Islet of Langerhans (tissue), 1 donor: ENCODE measurements around the gene ATP5MC3.
A peak's percentile ranks its signal among the peaks of the same experiment; 100 is the strongest.
"Not testable (repeated sequence)": the region's sequence is repeated elsewhere in the genome, so short reads cannot be mapped to it uniquely, and the experiment has no call there.

Experiments
- FAIRE-seq: peaks from one replicate; lab custom pipeline; 2011; peaks lifted over from hg19 to GRCh38; lab: Jason Lieb, UNC

ATP5MC3 gene

DNA sequence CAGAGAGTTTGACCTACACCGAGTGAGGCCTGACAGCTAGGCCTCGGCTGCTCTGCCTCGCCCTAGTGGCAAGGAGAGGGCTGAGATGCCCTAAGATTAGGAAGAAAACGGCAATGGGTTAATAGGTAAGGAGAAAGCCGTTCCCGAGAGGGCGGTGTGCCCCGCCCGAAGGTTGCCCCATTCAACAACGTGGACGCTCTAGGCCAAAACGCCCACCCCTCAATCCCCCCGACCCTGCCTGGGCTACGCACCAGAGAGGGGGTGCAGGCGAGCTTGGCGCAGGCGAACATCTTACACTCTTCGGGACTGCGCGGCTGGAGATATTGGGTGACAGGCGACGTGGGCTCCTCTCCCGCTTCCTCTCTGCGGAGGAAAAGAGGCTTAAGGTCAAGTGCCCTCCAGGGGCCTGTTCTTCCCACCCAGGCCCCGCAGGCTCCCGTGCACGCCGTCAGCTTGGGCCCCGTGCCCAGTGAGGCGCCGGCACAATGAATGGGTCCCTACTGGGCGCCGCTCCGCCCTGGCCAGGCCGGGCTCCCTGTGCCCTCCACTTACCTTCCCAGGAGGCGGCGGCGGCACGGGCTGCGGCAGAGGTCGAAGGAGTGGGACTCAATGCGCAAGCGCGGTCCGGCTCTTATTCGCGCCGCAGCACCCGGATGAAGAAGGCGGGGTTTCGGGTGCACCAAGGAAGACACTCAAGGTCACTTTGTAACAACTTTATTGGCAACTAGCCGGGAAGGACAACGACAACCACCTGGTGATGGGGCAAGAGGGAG, at the start of gene ATP5MC3:
Gene ATP5MC3, minus strand, starts transcription at position 607 of the 773 bp plus-strand sequence. Its CDS starts 317 bp downstream, at position 290.
- FAIRE-seq = no peak

DNA sequence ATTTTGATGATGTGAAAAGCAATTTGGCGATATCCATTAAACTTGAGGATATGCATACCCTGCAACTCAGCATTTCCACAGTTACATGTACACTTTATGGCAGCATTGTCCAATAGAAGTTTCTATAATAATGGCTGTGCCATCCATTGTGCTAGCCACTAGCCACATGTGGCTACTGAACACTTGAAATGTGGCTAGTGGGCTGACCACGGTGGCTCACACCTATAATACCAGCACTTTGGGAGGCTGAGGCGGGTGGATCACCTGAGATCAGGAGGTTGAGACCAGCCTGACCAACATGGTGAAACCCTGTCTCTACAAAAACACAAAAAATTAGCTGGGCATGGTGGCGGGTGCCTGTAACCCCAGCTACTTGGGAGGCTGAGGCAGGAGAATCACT, 47.1 kb upstream of the ATP5MC3 start:
- not testable (repeated sequence) for FAIRE-seq

GRCh38 chr2:175228179-175228578, 46.7 kb upstream of the ATP5MC3 start:
- FAIRE-seq = no peak

DNA sequence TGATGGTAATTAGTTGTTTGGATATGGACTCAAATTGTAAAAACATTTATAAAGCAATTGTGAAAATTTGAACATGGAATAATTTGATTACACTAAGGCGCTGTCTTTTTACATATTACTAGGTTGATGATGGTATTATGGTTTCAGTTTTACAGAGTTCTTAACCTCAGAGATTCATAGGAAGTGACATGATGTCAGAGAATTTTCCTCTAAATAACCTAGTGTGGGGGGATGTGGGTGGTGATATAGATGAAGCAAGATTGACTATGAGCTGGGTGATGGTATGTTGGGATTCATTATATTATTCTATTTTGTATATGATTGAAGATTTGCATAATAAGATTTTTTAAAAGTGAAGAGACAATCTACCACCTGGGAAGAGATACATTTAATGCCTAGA, 45.9 kb upstream of the ATP5MC3 start:
- no peak for FAIRE-seq

GRCh38 chr2:175220075-175220474, 38.6 kb upstream of the ATP5MC3 start:
- FAIRE-seq = no peak

DNA sequence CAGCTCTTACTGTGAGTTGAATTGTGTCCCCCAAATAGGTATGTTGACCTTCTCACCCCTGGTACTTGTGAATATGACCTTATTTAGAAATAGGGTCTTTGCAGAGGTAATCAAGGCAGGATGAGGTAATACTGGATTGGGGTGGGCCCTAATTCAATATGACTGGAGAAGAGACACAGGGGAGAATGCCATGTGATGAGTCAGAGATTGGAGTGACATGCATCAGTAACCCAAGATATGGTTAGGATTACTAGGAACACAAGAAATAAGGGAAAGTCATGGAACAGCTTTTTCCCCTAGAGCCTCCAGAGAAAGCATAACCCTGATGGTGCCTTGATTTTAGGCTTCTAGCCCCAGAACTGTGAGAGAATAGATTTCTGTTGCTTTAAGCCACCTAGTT, 37.0 kb upstream of the ATP5MC3 start:
- no peak for FAIRE-seq

DNA sequence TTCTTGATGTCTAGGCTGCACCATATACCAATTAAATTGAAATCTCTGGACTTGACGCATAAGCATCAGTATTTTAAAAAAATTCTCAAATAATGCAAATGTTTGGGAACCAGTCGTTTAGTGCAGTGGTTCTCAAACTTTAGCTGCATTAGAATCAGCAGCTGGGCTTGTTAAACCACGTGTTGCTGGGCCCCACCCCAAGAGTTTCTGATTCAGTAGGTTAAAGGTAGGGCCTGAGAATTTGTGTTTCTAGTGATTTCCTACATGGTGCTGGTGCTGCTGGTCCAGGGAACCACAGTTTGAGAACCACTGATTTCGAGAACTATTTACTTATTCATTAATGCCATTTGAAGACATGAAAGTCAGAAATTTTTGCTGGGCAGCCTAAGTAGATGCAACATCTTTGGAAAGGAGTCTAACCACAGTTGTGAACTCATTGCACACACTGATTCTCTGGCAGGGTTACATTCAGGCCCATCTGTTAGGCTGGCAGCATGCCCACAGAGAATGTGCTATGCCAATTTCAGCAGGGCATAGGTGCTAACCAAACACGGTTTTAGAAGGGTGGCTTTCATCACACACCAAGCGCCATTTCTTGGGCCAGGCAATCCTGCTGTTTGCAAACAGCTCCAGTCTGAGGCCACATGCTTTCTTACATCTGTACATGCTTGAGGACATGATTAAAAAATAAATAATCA, 26.4 kb upstream of the ATP5MC3 start:
- FAIRE-seq = no peak

DNA sequence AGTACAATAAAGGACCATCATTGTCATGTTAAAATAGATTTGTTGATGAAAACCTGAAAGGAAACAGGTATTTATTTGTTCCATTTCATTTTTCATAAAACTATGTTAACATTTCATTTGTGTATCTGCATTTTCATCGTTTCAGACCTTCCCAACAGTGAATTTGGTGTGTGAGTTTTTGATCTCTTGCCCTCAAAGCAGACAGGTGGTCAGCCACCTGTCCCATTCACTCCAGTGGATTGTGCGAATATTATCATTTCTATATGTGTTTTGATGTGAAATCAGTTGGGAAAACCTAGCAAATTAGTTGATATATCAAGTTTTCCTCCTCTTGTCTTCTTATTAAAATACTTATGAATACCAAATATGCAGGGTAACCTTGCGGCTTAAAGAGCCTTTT, 25.4 kb upstream of the ATP5MC3 start:
- FAIRE-seq = no peak

DNA sequence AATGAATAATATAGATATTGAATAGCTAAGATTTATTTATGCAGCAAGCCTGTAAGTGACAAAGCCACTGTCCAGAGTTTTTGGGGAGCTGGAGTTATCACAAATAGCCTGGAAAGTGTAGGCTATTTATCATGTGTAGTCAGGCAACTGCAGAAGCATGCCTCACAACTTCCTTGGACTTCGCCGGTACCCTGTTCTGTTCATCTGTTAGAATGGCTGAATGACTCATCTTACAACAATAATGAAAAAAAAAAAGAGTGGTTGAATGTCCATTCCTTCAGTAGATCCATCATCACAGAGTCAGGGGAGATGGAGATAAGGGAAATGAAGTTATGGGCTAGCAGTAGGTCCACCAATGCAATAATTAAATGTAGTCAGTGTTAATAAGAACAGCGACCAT, 24.0 kb upstream of the ATP5MC3 start:
- FAIRE-seq = no peak

GRCh38 chr2:175203621-175204496, 22.3 kb upstream of the ATP5MC3 start:
- FAIRE-seq = peak; percentile 92

- FAIRE-seq = no peak
These were observed 13.5 kb upstream of the ATP5MC3 start for GRCh38 chr2:175195012-175195411.

GRCh38 chr2:175188761-175189160, 7.3 kb upstream of the ATP5MC3 start:
- no peak for FAIRE-seq

- no peak for FAIRE-seq
These were observed 5.9 kb upstream of the ATP5MC3 start for GRCh38 chr2:175187378-175187777.

- no peak for FAIRE-seq
These were observed 2.2 kb upstream of the ATP5MC3 start for GRCh38 chr2:175183674-175184073.

DNA sequence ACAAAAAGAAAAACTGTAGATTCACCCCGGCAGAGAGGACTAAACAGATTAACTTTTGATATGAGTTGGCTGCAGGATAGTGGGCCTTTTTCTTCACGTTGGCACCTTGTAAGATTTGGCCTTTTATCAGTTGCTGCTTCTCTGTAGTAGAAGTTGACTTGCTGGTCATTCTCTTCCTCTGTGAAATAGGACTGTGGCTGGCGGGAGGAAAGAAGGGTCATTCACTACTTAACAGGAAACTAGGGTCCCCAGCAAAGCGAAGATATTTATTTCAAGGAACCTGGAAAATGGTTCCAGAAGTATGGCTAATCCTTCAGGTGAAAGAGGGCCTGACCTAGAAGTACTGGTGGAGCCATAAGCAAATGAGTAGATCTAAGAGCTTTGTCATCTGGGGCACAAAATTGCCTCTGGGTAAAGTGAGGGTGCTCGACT, 383 bp upstream of the ATP5MC3 start:
- no peak for FAIRE-seq

GRCh38 chr2:175180701-175181103, 808 bp downstream of the ATP5MC3 start:
- FAIRE-seq = no peak

GRCh38 chr2:175176624-175177023, 4.9 kb downstream of the ATP5MC3 start:
- FAIRE-seq = no peak

DNA sequence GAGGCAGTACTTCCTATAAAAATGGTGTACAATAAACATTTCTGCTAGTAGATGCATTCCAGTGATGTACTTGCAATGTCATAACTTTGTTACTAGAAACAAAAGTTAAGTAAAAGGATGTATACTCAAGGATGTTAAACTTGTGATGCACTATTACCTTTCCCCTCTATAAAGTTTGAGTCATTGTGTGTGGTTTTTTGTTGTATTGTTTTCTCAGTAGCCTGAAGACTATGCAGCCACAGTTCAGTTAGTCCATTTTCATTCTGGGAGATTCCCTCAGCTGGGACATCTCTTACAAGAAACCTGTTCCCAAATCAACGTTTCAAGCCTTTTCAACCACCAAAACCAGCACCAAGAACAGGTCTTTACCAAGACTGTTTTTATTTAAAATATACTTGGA, 5.6 kb downstream of the ATP5MC3 start:
- no peak for FAIRE-seq

- no peak for FAIRE-seq
These were observed 6.2 kb downstream of the ATP5MC3 start for GRCh38 chr2:175175320-175175719.

- no peak for FAIRE-seq
These were observed 10.7 kb downstream of the ATP5MC3 start for GRCh38 chr2:175170659-175171304.

DNA sequence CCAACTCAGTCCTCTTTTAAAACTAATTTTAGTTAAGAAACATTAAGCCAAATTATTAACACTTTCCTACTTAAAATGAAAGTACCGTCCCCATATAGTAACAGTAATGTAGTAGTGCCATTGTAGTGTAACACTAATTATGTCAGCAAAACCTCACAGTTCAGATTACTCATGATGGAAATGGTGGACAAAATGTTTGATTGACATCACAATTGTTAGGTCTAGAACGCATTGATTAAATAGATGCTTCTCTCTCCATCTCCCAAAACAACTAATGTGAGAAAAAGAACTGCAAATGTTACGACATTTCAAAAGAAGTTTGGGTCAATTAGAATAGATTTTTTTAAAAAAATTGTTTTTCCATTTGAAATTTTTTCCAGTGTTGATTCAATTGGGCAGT, 12.3 kb downstream of the ATP5MC3 start:
- no peak for FAIRE-seq

- FAIRE-seq = no peak
These were observed 13.0 kb downstream of the ATP5MC3 start for GRCh38 chr2:175168564-175168945.
